CD4-positive, CD25-positive, alpha-beta regulatory T cell (primary cell): Measurements from ENCODE around the gene TACR1. TPM values are rescaled to one million over a fixed set of nuclear protein-coding genes. Genes with fewer than 3 reads are reported as not detected.
"Not testable (repeated sequence)": the region's sequence is repeated elsewhere in the genome, so short reads cannot be mapped to it uniquely, and the experiment has no call there.

Source experiments
- ATAC-seq, 2 donors: fragments of 150-1000 bp; cut with Tn5 transposase; one replicate each; pipeline ENCODE4 v1.10.0; 2021; ENCODE audit warnings: low read depth in 2 of 2, moderate number of reproducible peaks in 2 of 2, moderate library complexity in 1 of 2
- DNase-seq, 3 donors: peaks; one replicate each; pipeline versions ENCODE4 v3.0.0 to v3.0.0-alpha.2; 2012 to 2022; ENCODE audit warnings: mixed read lengths in 1 of 3
- H3K27ac ChIP-seq: one replicate; pipeline ENCODE4 v1.7.0; 2013; ENCODE audit warnings: mild to moderate bottlenecking, low read length; ENCODE audit not compliant: insufficient read depth, poor library complexity, severe bottlenecking
- H3K27me3 ChIP-seq: one replicate; pipeline ENCODE4 v1.7.0; 2013; ENCODE audit warnings: low read length; ENCODE audit not compliant: control insufficient read depth, insufficient read depth
- H3K36me3 ChIP-seq: one replicate; pipeline ENCODE4 v1.7.0; 2013; ENCODE audit warnings: mild to moderate bottlenecking, low read length, moderate library complexity; ENCODE audit not compliant: control insufficient read depth, insufficient read depth
- H3K4me1 ChIP-seq: 2 replicates; pipeline ENCODE4 v1.7.0; 2013; ENCODE audit warnings: mild to moderate bottlenecking, low read length; ENCODE audit not compliant: insufficient read depth, control insufficient read depth, poor library complexity, severe bottlenecking
- H3K4me3 ChIP-seq: one replicate; pipeline ENCODE4 v1.7.0; 2013; ENCODE audit warnings: low read depth, mild to moderate bottlenecking, low read length, moderate library complexity
- H3K9me3 ChIP-seq, 2 experiments: 1 replicate in 1 of 2; 2 replicates in 1 of 2; pipeline ENCODE4 v1.7.0; 2013; ENCODE audit warnings: low read length in 2 of 2, mild to moderate bottlenecking in 1 of 2, moderate library complexity in 1 of 2; ENCODE audit not compliant: control insufficient read depth in 2 of 2
- H3K27ac Mint-ChIP-seq, 3 donors: one replicate each; pipeline ENCODE4 v1.8.0; 2020 to 2022; ENCODE audit warnings: mild to moderate bottlenecking in 3 of 3, mixed read lengths in 3 of 3, moderate library complexity in 2 of 3
- H3K27me3 Mint-ChIP-seq: one replicate; pipeline ENCODE4 v1.8.0; 2022; ENCODE audit warnings: mild to moderate bottlenecking, mixed read lengths
- H3K36me3 Mint-ChIP-seq: one replicate; pipeline ENCODE4 v1.8.0; 2020; ENCODE audit warnings: mixed read lengths
- H3K4me1 Mint-ChIP-seq, 4 donors: one replicate each; pipeline ENCODE4 v1.8.0; 2020 to 2022; ENCODE audit warnings: mixed read lengths in 4 of 4, mild to moderate bottlenecking in 1 of 4
- H3K4me3 Mint-ChIP-seq, 4 donors: one replicate each; pipeline ENCODE4 v1.8.0; 2020 to 2022; ENCODE audit warnings: mild to moderate bottlenecking in 4 of 4, mixed read lengths in 4 of 4, moderate library complexity in 3 of 4
- H3K9me3 Mint-ChIP-seq, 7 donors: one replicate each; pipeline ENCODE4 v1.8.0; 2020 to 2022; ENCODE audit warnings: mixed read lengths in 7 of 7, mild to moderate bottlenecking in 3 of 7, moderate library complexity in 2 of 7
- polyA plus RNA-seq, 4 donors: library from polyadenylated mRNA; unstranded; fragments of 300-500 nt; fragmentation: Illumina TruSeq; gene quantifications; one replicate each; pipeline ENCODE4 v1.2.3, GENCODE V29; 2021
- total RNA-seq: library from RNA; stranded (reverse); gene quantifications from one replicate; pipeline ENCODE4 v1.2.3, GENCODE V29; 2022

The TACR1 gene
- total and polyA plus RNA-seq, 5 donors from 2014 or later = 0.09 TPM; not detected in 4

DNA sequence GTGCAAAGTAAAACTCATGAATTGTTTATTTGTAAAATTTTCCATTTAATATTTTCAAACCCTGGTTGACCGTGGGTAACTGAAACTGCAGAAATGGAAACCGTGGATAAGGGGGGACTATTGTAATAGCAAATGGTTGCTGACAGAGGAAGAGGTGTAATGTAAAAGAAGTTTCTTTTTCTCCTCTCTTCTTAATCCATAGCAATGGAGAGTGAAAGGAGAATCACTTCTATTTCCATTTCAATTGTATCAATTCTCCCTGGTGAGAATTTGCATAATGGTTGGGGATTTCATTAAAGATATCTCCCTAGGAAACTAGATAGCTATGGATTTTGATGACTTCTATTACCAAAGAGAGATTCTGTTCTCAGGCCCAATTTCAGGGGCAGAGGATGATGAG lies 24.8 kb downstream of the TACR1 start:
- no peaks in the 10 kb centered on the region for H3K4me1 ChIP-seq

DNA sequence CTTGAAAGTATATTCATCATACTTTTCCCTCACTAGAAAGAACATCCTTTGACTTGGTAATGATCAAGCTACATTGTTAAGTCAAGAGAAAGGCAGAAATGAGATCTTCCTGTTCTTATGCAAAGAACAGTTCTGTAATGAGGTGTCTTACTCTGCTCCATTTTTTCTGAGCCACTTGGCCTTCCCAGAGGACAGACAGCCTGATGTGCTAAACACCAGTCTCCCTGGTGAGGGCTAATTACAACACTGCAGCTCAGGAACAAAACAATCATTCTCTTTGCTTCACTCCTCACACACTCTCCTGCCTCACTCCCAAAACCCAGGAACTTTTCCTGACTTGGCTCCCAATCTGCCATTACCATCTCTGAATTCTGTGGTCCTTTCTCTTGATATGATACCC lies 25.6 kb downstream of the TACR1 start:
- peaks cover 0 to 1% (median 0%) of the 10 kb centered on the region in 7 donors for H3K9me3 Mint-ChIP-seq

More for the DNA sequence above, 24.8 kb downstream of the TACR1 start:
- Histone ChIP-seq H3K27ac (no peak overlapping the region), H3K27me3 (peaks cover 2% of the 10 kb centered on the region), H3K9me3 (no peaks in the 10 kb centered on the region), H3K4me3 (no peak overlapping the region), H3K36me3 (no peaks in the 10 kb centered on the region)
- Mint-ChIP-seq H3K4me3 (no peak overlapping the region), H3K9me3 (peaks cover 0 to 1% (median 0%) of the 10 kb centered on the region in 7 donors), H3K4me1 (no peaks in the 10 kb centered on the region), H3K36me3 (no peaks in the 10 kb centered on the region), H3K27me3 (no peaks in the 10 kb centered on the region), H3K27ac (no peak overlapping the region)
- ATAC-seq = no peak
- no peak for DNase-seq

GRCh38 chr2:75171423-75171822 lies 27.9 kb downstream of the TACR1 start:
- H3K4me3 Mint-ChIP-seq, H3K9me3 Mint-ChIP-seq, ATAC-seq, H3K9me3 ChIP-seq, H3K36me3 Mint-ChIP-seq, H3K4me1 Mint-ChIP-seq, H3K4me3 ChIP-seq, H3K27ac ChIP-seq, DNase-seq, H3K36me3 ChIP-seq, H3K27me3 ChIP-seq, H3K4me1 ChIP-seq, H3K27me3 Mint-ChIP-seq, H3K27ac Mint-ChIP-seq: not testable (repeated sequence)

More for the DNA sequence above, 25.6 kb downstream of the TACR1 start:
- no peaks in the 10 kb centered on the region for H3K36me3 Mint-ChIP-seq
- no peak for DNase-seq
- H3K27me3 ChIP-seq = peaks cover 2% of the 10 kb centered on the region
- peak overlapping the region in 1 of 4 donors; percentile 43 for H3K4me3 Mint-ChIP-seq
- H3K27ac ChIP-seq = no peak overlapping the region
- ATAC-seq = no peak
- H3K27me3 Mint-ChIP-seq = no peaks in the 10 kb centered on the region
- H3K36me3 ChIP-seq = no peaks in the 10 kb centered on the region
- H3K9me3 ChIP-seq = no peaks in the 10 kb centered on the region
- no peaks in the 10 kb centered on the region for H3K4me1 Mint-ChIP-seq
- H3K4me3 ChIP-seq = no peak overlapping the region
- H3K27ac Mint-ChIP-seq = no peak overlapping the region
- H3K4me1 ChIP-seq = no peaks in the 10 kb centered on the region

DNA sequence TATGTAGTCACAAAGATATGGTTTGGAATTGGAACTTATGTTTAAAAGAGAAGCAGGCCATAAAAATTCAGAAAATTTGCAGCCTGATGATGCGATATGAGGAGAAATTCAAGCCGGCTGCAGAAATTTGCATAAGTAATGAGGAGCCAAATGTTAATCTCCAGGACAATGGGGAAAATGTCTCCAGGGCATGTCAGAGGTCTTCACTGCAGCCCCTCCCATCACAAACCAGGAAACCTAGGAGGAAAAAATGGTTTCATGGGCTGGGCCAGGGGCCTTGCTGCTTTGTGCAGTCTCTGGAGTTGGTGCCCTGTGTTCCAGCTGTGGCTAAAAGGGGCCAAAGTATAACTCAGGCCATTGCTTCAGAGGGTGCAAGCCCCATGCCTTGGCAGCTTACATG lies 28.4 kb downstream of the TACR1 start:
- Histone ChIP-seq H3K27me3 (peaks cover 4% of the 10 kb centered on the region), H3K4me1 (no peaks in the 10 kb centered on the region), H3K36me3 (no peaks in the 10 kb centered on the region), H3K4me3 (no peak overlapping the region), H3K9me3 (no peaks in the 10 kb centered on the region), H3K27ac (no peak overlapping the region)
- no peaks in the 10 kb centered on the region for H3K36me3 Mint-ChIP-seq
- no peak overlapping the region for H3K27ac Mint-ChIP-seq
- H3K4me1 Mint-ChIP-seq = no peaks in the 10 kb centered on the region
- DNase-seq = no peak
- H3K9me3 Mint-ChIP-seq = peaks cover 0 to 1% (median 0%) of the 10 kb centered on the region in 7 donors
- ATAC-seq = no peak
- no peak overlapping the region for H3K4me3 Mint-ChIP-seq
- no peaks in the 10 kb centered on the region for H3K27me3 Mint-ChIP-seq

DNA sequence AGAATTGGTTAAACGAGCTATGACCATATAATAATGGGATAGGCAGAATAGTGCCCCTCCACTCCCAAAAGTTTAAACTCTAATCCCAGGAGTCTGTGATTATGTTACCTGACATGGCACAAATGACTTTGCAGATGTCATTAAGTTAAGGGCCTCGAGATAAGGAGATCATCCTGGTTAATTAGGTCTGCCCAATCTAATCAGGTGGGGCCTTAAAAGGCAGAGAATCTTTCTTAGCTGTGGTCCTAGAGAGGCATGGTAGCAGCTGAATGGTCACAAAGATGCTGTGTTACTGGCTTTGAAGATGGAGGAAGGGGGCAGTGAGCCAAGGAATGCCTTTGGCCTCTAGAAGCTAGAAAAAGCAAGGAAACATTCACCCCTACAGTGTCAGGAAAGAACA lies 31.1 kb downstream of the TACR1 start:
- no peak overlapping the region for H3K27ac Mint-ChIP-seq
- Histone ChIP-seq H3K9me3 (no peaks in the 10 kb centered on the region), H3K36me3 (no peaks in the 10 kb centered on the region), H3K4me1 (no peaks in the 10 kb centered on the region), H3K27ac (no peak overlapping the region), H3K4me3 (no peak overlapping the region), H3K27me3 (peaks cover 2% of the 10 kb centered on the region)
- DNase-seq (no peak), ATAC-seq (no peak)
- no peaks in the 10 kb centered on the region for H3K36me3 Mint-ChIP-seq
- H3K4me1 Mint-ChIP-seq = no peaks in the 10 kb centered on the region
- no peak overlapping the region for H3K4me3 Mint-ChIP-seq
- no peaks in the 10 kb centered on the region for H3K27me3 Mint-ChIP-seq
- H3K9me3 Mint-ChIP-seq = peaks cover 0 to 1% (median 0%) of the 10 kb centered on the region in 7 donors

- DNase-seq (no peak), ATAC-seq (no peak)
- H3K36me3 ChIP-seq = no peaks in the 10 kb centered on the region
- no peaks in the 10 kb centered on the region for H3K9me3 ChIP-seq
- no peaks in the 10 kb centered on the region for H3K4me1 Mint-ChIP-seq
- peaks cover 6% of the 10 kb centered on the region for H3K27me3 ChIP-seq
- H3K36me3 Mint-ChIP-seq = no peaks in the 10 kb centered on the region
- peaks cover 4% of the 10 kb centered on the region for H3K27me3 Mint-ChIP-seq
- no peaks in the 10 kb centered on the region for H3K4me1 ChIP-seq
- peaks cover 0 to 1% (median 0%) of the 10 kb centered on the region in 7 donors for H3K9me3 Mint-ChIP-seq
- H3K27ac ChIP-seq = no peak overlapping the region
- no peak overlapping the region for H3K4me3 ChIP-seq
- no peak overlapping the region for H3K4me3 Mint-ChIP-seq
- H3K27ac Mint-ChIP-seq = no peak overlapping the region
Measured at GRCh38 chr2:75166491-75166890, 32.8 kb downstream of the TACR1 start.

GRCh38 chr2:75162897-75163296 lies 36.4 kb downstream of the TACR1 start:
- H3K27ac Mint-ChIP-seq = no peak overlapping the region
- H3K27me3 Mint-ChIP-seq = peaks cover 4% of the 10 kb centered on the region
- no peak for ATAC-seq
- H3K4me3 ChIP-seq = no peak overlapping the region
- no peaks in the 10 kb centered on the region for H3K4me1 Mint-ChIP-seq
- no peak for DNase-seq
- peaks cover 6% of the 10 kb centered on the region for H3K27me3 ChIP-seq
- H3K36me3 Mint-ChIP-seq = no peaks in the 10 kb centered on the region
- H3K9me3 Mint-ChIP-seq = no peaks in the 10 kb centered on the region
- H3K27ac ChIP-seq = no peak overlapping the region
- no peaks in the 10 kb centered on the region for H3K9me3 ChIP-seq
- H3K4me3 Mint-ChIP-seq = no peak overlapping the region
- H3K4me1 ChIP-seq = no peaks in the 10 kb centered on the region
- no peaks in the 10 kb centered on the region for H3K36me3 ChIP-seq

DNA sequence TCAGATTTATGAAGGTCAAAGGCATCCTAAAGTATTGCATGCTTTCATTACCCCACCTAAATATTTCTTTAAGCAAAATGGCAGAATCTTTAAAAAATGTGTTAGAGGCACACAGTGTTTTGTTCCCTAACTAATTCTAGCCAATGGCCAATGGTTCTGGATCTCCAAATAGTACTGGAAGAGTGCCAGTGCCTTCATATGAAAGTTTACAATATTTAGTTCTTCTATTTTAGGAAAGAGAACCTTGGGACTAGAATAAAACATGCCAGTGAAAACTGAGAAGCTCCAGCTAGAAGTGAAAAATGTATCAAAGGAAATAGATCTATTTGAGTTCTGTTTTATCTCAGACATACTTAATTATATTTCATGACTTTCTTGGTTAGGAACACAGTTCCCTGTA lies 37.1 kb downstream of the TACR1 start:
- Histone ChIP-seq H3K27me3 (peaks cover 6% of the 10 kb centered on the region), H3K4me1 (no peaks in the 10 kb centered on the region), H3K36me3 (no peaks in the 10 kb centered on the region), H3K9me3 (no peaks in the 10 kb centered on the region), H3K4me3 (no peak overlapping the region), H3K27ac (no peak overlapping the region)
- ATAC-seq (no peak), DNase-seq (no peak)
- Mint-ChIP-seq H3K4me1 (no peaks in the 10 kb centered on the region), H3K27me3 (peaks cover 4% of the 10 kb centered on the region), H3K4me3 (peak overlapping the region in 1 of 4 donors; percentile 43), H3K27ac (no peak overlapping the region), H3K36me3 (no peaks in the 10 kb centered on the region), H3K9me3 (no peaks in the 10 kb centered on the region)
